ENCODE measurements around the gene TBC1D8.

TBC1D8 gene

DNA sequence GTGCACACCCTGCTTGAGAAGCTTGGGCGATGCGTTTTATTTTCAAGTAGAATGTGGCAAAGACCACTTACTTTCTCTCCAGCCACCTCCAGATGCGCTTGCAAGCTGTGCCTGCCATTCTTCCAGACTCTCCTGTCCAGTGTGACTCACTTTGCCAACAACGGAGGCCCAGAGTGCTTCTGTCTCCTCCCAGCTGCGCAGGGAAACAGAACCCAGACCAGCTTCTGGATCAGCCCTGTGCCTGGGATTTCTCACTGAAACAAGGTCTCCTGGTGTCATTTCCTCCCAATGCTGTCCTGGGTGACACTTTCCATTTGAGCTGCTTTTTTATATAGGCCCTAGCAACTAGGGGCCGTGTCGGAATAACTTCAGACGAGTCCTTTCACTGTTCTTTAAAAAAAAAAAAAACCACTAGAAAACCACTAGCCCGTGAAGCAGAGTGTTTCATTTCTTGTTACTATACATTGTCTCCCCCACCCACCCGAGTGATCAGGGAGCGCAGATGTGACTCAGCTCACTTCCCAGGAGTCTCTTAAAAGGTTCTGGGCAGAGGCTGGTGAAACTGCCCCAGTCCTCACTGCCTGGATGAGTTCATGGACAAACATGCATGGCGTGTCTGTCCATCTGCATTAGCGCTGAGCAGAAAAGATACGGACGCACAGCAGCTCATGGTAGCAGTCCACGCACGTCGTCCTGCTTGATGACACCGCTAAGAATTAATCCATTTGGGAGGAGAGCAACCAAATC, 174.4 kb downstream of the TBC1D8 start:
- no peak for DNase-seq (ENCODE audit: low read depth)

GRCh38 chr2:100976061-100976460, 175.1 kb downstream of the TBC1D8 start:
- DNase-seq (ENCODE audit: low read depth), result no peak

GRCh38 chr2:100975521-100975785, 175.7 kb downstream of the TBC1D8 start:
- DNase-seq (ENCODE audit: low read depth), result no peak

- DNase-seq (ENCODE audit: low read depth), result no peak
Observed at GRCh38 chr2:100974712-100975520, 176.3 kb downstream of the TBC1D8 start.

DNA sequence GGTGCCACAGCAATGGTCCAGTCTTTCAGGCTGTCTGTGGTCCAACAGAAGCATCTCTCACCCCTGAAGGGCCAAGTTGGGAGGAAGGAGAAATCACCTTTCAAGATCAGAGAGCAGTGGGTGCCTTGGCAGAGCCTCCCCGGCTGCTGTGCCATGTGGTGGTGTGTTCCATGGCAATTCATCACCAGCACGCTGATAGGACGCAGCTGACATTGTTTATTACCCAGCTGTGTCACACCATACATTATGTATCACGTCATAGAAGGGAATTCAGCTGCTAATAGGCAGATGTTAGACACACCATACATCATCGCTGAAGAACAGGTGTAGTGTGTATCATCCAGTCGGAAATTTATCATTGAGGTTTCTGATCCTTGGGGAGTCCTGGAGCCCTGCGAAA, 178.7 kb downstream of the TBC1D8 start:
- no peak for DNase-seq (ENCODE audit: low read depth)

GRCh38 chr2:100971221-100971620, 180.0 kb downstream of the TBC1D8 start:
- DNase-seq (ENCODE audit: low read depth), result no peak

- no peak for DNase-seq (ENCODE audit: low read depth)
Observed at GRCh38 chr2:100969998-100970397, 181.2 kb downstream of the TBC1D8 start.

GRCh38 chr2:100968146-100969145, 182.7 kb downstream of the TBC1D8 start:
- no peak for DNase-seq (ENCODE audit: low read depth)

DNA sequence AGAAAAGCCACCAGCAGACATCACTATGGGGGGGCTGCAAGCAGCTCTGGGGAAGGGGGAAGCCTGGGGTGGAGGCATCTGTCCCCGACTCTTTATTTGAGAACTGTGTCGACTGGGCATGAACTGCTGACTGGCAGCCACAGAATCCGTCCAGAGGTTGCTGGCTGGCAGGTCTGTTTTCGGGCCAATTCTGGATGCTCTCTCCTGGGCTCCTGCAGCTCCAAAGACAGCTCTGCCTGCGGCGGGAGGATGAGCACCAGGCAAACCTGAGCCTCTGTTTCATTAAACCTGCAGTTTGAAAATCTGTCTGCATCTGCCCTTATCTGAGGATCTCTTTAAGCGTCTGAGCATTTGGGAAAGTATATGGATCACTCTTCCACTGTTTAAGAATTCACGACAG, 183.5 kb downstream of the TBC1D8 start:
- DNase-seq (ENCODE audit: low read depth), result no peak

DNA sequence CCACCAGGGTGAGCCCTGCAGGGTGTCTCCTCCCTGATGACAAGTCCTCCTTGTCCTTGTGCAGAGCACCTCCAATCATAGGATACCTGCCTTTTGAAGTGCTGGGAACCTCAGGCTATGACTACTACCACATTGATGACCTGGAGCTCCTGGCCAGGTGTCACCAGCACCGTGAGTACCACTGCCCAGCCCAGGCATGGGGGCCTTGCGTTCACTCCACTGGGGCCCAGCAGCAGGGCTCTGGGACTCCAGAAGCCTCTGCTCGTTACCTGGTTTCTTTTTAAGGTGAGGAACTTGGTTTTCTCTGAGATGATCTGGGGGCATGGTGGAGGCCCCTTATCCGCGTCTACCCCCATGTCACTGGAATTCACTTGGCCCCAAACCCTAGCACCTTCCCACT, 185.6 kb downstream of the TBC1D8 start:
- no peak for DNase-seq (ENCODE audit: low read depth)

GRCh38 chr2:100964681-100965169, 186.5 kb downstream of the TBC1D8 start:
- no peak for DNase-seq (ENCODE audit: low read depth)

DNA sequence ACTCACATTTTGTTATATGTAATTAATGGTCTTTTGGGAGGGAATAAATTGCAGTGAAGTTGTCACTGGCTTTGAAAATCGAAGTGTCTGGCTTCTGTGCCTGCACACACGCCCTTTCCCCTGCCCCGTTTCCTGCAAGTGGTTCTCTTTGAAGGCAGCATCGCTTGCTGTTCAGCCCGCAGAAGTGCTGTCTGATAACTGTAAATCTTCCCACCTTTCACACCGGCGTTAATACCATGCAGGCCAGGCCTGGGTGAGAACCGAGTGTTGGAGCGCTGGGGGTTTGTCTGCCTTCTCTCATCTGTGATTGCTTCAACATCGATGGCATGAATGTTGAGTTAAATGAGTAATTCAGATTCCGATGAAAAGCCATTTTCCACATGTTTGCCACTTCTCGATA, 187.0 kb downstream of the TBC1D8 start:
- DNase-seq (ENCODE audit: low read depth), result no peak

GRCh38 chr2:100963026-100963375, 188.2 kb downstream of the TBC1D8 start:
- DNase-seq (ENCODE audit: low read depth), result no peak

- DNase-seq (ENCODE audit: low read depth), result no peak
Observed at GRCh38 chr2:100962366-100963025, 188.7 kb downstream of the TBC1D8 start.

- no peak for DNase-seq (ENCODE audit: low read depth)
Observed at GRCh38 chr2:100960688-100961087, 190.5 kb downstream of the TBC1D8 start.

GRCh38 chr2:100959225-100959880, 191.8 kb downstream of the TBC1D8 start:
- no peak for DNase-seq (ENCODE audit: low read depth)

DNA sequence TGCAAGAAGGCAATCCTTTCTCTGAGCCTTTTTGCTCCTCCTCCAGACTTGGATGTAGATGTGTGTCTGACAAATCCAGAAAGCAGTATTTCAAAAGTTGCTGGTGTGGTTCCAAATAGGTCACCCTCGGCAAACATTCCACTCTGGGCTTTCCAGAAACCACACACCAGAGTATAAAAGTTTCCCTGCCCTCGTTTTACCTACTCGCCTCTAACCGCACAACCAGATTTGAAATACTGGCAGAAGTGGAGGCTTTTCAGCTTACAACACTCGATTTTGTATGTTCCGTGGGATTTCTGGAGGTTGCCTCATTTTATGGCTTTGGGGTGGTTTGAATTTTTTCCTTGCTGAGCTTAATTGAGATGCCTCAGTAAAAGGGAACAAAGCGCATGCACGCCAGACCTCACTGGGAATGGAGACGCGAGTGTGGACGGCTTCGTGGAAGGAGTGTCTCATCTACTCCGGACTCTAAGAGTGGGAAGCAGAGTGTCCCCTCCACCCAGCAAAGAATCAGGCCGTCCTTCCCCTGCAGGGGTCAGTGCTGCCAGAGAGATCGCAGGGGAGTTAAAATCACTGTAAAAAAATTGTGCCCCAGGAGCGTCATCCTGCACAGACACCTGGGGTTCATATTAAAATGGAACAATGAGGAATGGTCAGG, 193.1 kb downstream of the TBC1D8 start:
- DNase-seq (ENCODE audit: low read depth), result peak; percentile 83
